Measurements from ENCODE around the gene CCNA2. TPM values are rescaled to one million over a fixed set of nuclear protein-coding genes. Genes with fewer than 3 reads are reported as not detected.

The CCNA2 gene
- total RNA-seq, 1 experiment from 2014 or later: 140 TPM

DNA sequence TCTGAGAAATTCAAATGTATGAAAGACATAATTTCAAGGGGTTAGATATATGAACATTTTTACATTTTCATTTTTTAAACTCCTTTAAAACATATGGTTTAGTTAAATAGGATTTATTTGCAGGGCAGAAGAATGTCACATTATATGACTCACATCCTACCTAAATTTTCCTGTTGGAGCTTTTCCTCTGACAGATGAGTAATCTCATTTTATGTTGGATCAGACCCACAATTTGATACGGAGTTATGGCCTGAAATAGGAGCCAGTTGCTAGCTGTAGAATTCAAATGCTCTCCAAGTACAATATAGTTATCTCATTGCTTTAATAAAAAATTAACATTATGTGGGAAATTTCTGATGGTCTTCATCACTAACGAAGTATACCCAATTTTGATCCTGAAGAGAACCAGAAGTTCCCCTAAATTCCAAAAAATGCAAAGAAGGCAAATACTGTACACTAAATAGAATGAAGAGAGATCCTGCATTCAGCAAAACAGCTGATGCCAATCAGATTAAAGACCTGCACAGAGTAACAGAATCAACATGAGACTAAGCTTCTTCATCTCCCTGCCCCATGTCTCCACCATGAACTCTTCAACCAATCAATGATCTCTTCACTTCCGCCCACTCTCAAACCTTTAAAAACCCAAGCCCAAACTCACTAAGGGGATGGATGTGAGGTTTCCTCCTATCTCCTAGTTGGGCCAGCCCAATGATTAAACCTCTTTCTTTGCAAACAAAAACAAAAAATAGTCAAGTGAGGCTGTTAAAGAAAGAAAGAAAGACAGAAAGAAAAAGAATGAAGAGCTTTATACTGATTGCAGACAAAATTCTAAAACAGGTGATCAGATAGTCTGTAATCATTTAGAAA, 33.5 kb downstream of the CCNA2 start:
- no peaks in the 10 kb centered on the region for H3K36me3 ChIP-seq
- no peak overlapping the region for H3K4me3 ChIP-seq
- no peaks in the 10 kb centered on the region for H3K9me3 ChIP-seq
- H3K27me3 ChIP-seq: no peaks in the 10 kb centered on the region
- DNase-seq: no peak

DNA sequence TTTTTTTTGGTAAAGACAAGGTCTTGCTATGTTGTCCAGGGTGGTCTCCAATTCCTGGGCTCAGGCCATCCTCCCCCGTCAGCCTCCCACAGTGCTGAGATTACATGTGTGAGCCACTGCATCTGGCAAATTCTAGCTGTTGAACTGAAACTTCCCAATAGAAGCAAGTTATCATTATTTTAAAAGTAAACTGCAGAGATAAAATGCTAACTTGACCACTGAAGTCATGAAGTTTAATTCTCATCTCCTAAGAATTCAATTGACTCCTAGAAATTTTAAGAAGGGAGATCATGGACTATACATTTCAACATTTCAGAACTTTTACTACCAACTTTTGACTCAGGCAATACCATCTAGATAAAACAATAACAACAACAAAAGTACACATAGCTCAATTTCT, 34.2 kb downstream of the CCNA2 start:
- H3K9me3 ChIP-seq: no peaks in the 10 kb centered on the region; the same call in 1 of the 2 replicates
- no peak overlapping the region for H3K4me3 ChIP-seq
- DNase-seq: no peak
- no peaks in the 10 kb centered on the region for H3K36me3 ChIP-seq
- H3K27me3 ChIP-seq: no peaks in the 10 kb centered on the region

DNA sequence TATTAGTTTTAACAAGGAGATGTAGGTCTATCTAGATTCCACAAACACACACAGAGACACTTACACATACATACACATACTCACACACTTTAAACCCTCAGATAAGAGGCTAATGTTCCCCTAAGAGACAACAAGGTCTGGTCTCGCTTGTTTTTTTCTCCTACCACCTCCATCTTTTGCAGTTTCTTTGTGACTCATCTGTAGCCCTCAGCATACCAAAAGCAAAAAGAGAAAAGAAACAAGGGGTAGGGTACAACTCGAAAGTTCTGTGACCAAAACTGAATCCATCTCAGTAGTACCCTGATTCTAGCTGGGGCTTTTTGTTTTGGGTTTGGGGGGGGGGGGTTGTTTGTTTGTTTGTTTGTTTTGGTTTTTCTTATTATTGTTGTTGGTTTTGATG, 34.8 kb downstream of the CCNA2 start:
- Histone ChIP-seq H3K9me3 (peaks cover 3% of the 10 kb centered on the region), H3K27me3 (no peaks in the 10 kb centered on the region), H3K4me3 (no peak overlapping the region), H3K36me3 (no peaks in the 10 kb centered on the region)
- no peak for DNase-seq

DNA sequence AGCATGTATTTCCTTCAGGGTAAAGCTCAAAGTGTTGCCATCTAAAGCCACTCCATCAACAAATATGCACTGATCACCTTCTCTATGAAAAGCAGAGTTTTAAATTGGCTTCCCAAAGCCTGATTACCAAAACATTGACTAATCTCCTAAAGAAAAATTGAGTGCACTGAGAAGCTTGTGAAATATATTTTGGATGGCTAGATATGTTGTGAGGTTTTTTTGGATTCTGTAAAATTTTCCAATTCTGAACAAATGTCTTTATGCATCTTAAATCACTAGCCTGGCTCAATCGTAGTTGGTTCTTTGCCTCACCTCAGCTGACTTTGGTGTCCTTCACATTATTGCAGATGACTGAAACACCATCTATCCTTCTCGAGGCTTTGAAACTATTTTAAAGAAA, 37.5 kb downstream of the CCNA2 start:
- no peak for DNase-seq
- Histone ChIP-seq H3K9me3 (peaks cover 10% of the 10 kb centered on the region), H3K36me3 (peaks cover 4% of the 10 kb centered on the region; the same call in 1 of the 2 replicates), H3K27me3 (no peaks in the 10 kb centered on the region), H3K4me3 (no peak overlapping the region)

DNA sequence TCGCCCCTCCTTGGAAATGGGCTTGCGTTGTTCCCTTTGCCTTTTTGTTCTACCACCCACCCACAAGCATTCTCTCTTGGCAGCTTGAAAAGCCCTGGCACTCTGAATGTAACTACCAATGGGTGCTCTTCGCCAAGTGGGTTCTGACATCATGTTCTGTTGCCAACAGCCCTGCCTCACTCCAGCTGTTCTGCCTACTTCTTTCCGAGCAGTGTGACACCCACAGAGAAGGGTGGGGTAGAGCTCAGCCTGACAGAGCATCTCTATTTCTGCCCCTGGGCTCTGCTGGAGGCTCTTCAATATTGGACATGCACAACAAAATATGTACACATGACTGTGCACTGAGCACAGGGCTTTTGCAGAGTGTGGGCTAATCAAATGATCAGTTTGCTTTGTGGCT, 38.2 kb downstream of the CCNA2 start:
- DNase-seq: peak; percentile 94
- no peaks in the 10 kb centered on the region for H3K27me3 ChIP-seq
- peaks cover 4% of the 10 kb centered on the region; the same call in 1 of the 2 replicates for H3K36me3 ChIP-seq
- peak overlapping the region; percentile 2; the same call in 1 of the 2 replicates for H3K4me3 ChIP-seq
- peaks cover 10% of the 10 kb centered on the region for H3K9me3 ChIP-seq

DNA sequence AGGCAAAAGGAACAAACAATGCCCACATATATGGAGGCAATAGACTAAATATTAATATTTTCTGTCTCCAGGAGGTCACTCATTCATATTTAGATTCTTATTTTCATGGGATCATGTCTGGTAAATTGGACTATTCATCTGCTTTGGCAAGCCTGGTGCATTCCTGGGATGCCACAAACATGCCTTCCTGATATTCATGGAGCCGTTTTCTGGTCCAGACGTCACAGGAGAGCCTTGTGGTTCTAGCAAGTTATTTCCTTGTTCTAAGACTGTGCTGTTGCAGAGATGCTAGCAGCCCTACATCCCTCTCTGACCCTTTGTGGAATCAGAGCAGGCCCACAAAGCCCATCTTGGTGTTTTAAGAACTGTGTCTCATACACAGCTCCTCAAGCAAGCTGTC, 38.7 kb downstream of the CCNA2 start:
- peaks cover 4% of the 10 kb centered on the region; the same call in 1 of the 2 replicates for H3K36me3 ChIP-seq
- no peaks in the 10 kb centered on the region for H3K27me3 ChIP-seq
- peak; percentile 93 for DNase-seq
- H3K9me3 ChIP-seq: peaks cover 10% of the 10 kb centered on the region
- peak overlapping the region; percentile 2; the same call in 1 of the 2 replicates for H3K4me3 ChIP-seq

DNA sequence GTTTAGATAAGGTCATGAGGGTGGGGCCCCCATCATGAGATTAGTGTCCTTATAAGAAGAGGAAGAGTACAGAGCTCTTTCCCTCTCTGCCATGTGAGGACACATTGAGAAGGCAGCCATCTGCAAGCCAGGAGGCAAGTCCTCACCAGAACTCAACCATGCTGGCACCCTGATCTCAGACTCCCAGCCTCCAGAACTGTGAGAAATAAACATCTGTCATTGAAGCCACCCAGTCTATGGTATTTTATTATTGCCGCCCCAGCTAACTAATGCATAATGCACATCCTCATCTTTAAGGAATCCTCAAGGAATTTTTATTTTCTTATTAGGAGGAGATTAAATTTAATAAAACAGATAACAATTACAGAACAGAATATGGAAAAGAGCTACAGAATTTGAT, 39.3 kb downstream of the CCNA2 start:
- Histone ChIP-seq H3K4me3 (no peak overlapping the region), H3K36me3 (peaks cover 4% of the 10 kb centered on the region; the same call in 1 of the 2 replicates), H3K9me3 (peaks cover 10% of the 10 kb centered on the region), H3K27me3 (no peaks in the 10 kb centered on the region)
- no peak for DNase-seq

DNA sequence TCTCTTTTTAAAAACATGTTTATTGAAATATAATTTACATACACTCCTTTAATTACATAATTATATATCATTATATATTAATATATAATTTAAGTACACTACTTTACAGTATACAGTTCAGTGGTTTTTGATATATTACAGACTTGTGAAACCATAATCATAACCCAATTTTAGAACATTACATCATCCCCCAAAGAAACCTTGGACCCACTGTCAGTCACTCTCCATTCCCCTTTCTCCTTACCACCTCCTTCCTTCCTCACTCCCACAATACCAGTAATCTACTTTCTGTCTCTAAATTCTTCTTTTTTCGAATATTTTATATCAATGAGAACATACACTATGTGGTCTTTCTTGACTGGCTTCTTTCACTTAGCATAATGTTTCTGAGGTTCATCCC, 40.5 kb downstream of the CCNA2 start:
- Histone ChIP-seq H3K9me3 (peaks cover 10% of the 10 kb centered on the region), H3K27me3 (no peaks in the 10 kb centered on the region), H3K4me3 (no peak overlapping the region), H3K36me3 (peaks cover 4% of the 10 kb centered on the region; the same call in 1 of the 2 replicates)
- DNase-seq: no peak

DNA sequence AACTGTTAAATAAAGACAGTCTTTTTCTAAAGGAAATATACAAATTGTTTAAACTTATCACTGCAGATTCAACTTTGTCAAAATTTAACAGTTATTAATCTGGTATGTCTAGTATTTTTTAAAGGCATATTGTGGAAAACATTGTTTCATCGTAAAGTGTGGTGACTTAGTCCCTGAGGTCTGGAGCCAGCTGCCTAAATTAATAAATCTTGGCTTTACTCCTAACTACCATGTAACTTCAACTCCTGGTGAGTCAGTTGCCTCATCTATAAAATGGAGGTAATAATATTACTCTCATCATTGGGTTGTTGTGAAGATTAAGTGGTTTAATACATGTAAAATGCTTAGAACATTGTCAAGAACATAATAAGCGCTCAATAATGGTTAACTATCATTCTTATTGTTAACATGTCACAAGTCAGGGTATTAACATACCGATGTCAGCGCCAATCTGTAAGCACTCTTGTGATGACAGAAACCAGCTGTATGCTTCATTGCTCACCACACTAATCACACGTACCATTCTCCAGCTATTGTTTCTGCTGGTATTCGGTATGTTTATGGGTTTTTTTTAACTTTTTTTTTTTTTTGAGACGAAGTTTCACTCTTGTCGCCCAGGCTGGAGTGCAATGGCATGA, 44.6 kb downstream of the CCNA2 start:
- Histone ChIP-seq H3K27me3 (no peaks in the 10 kb centered on the region), H3K36me3 (peaks cover 4% of the 10 kb centered on the region; the same call in 1 of the 2 replicates), H3K4me3 (no peak overlapping the region), H3K9me3 (peaks cover 9% of the 10 kb centered on the region)
- DNase-seq: no peak

DNA sequence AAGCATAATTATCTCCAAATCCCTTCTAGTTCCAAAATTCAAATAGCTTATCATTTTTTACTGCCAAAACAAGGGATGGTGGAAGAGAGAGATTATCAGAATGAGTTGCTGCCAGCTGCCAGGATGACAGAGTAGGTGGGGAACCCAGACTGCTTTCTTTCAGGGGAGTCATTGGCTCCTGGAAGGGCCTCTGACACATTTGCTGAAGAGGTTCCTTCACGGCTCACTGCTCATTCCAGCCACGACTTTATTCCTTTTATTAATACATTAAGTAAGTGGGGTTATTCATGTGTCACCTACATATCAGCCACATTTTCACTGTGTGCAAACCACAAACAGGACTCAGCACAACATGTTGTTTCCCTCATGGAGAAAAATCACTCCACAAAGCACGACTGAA, 46.1 kb downstream of the CCNA2 start:
- DNase-seq: peak; percentile 59
- no peak overlapping the region for H3K4me3 ChIP-seq

DNA sequence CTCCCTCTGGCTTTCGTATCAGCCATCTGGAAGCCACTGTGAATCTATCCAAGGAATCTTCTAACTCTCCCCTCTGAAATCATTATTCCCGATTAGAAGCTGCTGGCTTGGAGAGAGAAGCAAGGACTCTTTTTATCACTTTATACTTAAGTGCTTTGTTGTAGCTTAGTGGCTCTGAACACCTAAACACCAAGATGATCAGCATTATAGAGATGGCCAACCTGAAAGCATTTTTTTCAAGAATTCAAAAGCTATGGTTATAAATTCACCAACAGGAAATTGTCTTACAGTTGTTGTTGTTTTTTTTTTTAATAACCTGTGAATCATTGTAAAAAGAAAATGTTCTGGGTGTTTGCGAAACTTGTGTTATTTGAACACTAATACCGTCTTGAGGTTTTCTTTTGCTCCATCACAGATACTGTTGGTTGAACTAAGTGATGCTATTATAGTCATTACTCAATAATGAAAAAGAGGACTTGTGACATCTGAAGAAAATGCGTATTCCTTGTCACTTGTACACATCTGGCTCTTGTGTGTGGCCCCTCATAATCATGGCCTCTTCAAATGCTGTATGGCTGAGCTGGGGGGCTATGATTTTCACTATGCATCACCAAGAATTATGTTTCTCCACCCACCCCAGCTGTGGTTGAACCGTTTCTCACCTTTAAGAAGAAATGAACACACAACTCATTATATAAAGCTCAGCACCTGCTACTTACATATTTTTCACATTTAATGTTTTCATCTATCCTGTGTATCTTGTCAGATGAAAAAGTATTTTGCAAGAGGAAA, 46.9 kb downstream of the CCNA2 start:
- no peak for DNase-seq
- Histone ChIP-seq H3K36me3 (no peaks in the 10 kb centered on the region), H3K4me3 (no peak overlapping the region), H3K27me3 (no peaks in the 10 kb centered on the region), H3K9me3 (no peaks in the 10 kb centered on the region)

More for the DNA sequence above, 46.1 kb downstream of the CCNA2 start:
- H3K9me3 ChIP-seq: no peaks in the 10 kb centered on the region
- no peaks in the 10 kb centered on the region for H3K27me3 ChIP-seq
- H3K36me3 ChIP-seq: no peaks in the 10 kb centered on the region

DNA sequence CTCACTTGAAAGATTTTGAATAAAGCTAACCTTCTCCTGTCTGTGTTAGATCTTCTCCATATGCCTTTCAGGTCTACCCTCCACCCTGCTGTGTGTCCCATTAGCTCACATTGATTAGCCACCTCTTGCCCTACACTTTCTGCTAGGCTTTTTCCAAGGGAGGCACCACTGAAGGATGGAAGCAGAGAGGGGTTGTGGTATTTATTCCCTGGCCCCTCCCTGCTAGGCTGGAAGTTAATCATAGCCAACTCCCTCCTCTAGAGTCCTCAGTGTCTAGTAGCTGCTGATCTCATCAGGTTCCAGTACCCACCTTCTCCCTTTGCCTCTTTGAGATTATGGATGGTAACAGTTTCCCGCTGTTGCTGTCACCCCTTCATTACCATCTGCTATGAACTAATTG, 49.8 kb downstream of the CCNA2 start:
- Histone ChIP-seq H3K36me3 (no peaks in the 10 kb centered on the region), H3K9me3 (no peaks in the 10 kb centered on the region), H3K27me3 (no peaks in the 10 kb centered on the region), H3K4me3 (no peak overlapping the region)
- DNase-seq: no peak

DNA sequence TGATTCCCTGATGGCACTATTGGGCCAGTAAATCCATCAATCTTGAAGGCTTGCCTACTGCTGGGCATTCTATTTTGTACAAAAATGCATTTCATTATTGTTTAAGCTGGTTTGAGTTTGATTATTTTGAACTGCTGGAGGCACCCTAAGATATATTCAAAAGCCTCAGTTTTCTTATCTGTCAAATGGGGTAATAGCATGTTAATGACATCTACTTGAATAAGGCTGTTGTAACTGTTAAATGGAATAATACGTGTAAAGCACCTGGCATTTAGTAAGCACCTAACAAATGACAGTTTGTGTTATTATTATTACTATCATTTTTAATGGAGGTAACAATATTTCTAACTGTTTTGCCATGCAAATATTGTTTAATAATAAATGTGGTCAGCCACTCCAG, 51.8 kb downstream of the CCNA2 start:
- H3K27me3 ChIP-seq: no peaks in the 10 kb centered on the region
- H3K9me3 ChIP-seq: no peaks in the 10 kb centered on the region
- no peak for DNase-seq
- no peaks in the 10 kb centered on the region for H3K36me3 ChIP-seq
- no peak overlapping the region for H3K4me3 ChIP-seq

DNA sequence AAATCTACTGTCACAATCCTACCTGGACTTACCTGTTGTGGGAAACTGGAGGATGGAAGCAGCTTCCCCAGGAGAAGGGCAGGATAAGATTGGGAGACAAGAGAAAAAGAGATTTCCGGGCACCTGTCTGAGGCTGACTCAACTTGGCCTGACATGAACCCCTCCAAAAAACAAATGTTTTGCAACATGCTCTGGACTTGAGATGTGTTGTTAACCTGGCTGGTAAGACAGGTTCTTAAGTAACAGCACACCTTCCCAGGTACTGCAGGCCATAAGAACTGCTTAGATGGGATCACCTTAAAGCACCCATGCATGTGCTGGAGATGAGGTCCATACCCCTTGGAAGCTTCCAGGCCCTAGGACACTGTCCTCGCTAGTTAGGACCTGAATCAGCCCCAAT, 54.3 kb downstream of the CCNA2 start:
- DNase-seq: no peak
- Histone ChIP-seq H3K36me3 (no peaks in the 10 kb centered on the region), H3K27me3 (no peaks in the 10 kb centered on the region), H3K9me3 (no peaks in the 10 kb centered on the region), H3K4me3 (no peak overlapping the region)

DNA sequence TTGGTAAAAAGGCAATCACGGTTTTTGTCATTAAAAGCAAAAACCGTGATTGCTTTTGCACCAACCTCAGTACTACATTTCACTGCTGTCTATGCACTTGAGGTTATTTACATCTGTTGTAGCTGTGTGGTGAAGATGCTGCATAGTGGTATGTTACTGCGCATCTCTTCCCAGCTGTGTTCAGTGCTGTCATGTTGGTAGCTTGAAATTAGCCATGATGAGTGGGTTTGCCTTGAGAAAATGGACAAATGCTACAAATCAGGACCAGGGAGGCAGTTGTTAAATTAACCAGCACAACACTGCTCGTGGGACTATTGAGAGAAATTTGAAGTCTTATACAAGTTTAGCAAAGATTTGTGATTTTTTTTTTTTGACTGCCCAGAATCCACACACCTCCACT, 56.5 kb downstream of the CCNA2 start:
- Histone ChIP-seq H3K9me3 (no peaks in the 10 kb centered on the region), H3K4me3 (no peak overlapping the region), H3K36me3 (no peaks in the 10 kb centered on the region), H3K27me3 (no peaks in the 10 kb centered on the region)
- no peak for DNase-seq

Data from MG63 (cell line).